GM18520 (cell line): ENCODE results near the gene SNX7.

Experiments
- ATAC-seq: cut with Tn5 transposase; IDR thresholded peaks from one replicate; pipeline ENCODE4 v1.9.1; 2021; ENCODE audit not compliant: unreplicated experiment

Gene SNX7

DNA sequence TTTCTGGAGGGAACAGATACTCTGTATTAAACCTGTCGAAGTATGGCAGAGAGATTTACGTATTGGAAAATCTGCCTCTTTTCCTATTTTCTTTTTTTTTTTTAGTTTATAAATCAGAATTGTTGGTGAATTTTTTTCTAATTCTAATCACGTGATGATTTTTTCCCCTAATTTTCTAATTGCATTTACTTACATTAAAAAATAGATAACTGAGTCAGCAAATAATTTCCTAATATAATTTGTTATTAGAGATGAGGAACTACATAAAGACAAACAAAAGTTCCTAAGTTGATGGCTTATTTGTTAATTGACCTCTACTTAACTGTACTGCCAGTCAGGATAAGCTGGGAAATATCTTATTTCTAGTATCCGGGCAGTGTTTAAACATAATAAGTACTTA lies 34.6 kb downstream of the SNX7 start:
- no peak for ATAC-seq

DNA sequence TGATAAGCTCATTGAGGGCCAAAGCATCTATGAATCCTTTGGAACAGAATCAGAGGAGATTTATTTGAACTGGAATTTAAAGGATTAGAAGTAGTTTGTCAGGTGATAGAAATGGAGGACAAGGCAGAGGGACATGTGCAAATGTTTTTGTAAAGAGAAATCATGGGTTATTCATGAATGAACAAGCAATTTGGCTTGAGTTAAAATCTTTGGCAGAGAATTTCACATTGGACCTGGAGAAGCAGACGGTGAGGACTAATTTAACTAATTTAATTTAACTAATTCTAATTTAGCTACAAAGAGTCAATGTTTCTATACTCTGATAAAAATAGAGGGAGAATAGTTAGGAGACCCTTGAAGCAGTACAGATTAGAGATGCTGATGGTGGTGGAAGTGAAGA lies 36.3 kb downstream of the SNX7 start:
- ATAC-seq = no peak

DNA sequence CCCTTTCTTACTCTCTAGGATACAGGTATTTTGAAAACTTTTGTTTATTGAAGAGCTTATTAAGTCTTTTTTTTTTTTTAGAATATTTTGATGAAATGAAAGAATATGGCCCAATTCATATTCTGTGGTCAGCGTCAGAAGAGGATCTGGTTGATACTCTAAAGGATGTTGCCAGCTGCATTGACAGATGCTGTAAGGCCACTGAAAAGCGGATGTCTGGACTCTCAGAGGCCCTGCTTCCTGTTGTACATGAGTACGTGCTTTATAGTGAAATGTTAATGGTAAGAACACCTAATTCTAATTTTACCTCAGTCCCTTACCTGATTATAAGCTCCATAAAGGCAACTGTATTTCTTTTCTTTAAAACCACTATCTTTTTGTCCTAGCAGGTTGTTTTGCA lies 37.1 kb downstream of the SNX7 start:
- ATAC-seq = no peak

DNA sequence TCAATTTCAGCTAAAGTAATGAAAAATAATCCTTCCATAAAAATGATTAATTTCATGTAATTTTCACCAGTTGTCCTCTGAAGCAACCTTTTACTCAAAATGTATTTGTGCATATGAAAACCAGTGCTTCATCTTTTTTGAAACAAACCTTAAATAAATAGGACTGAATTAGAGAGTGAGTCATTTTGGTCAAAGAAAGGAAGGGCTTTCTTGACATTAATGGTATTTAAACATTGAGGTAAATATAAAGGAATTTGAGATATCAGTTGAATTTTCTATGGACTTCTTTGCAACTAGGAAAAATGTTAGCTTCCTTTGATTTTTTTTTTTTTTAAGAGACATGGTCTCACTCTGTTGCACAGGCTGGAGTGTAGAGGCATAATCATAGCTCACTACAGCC lies 38.7 kb downstream of the SNX7 start:
- ATAC-seq = no peak

DNA sequence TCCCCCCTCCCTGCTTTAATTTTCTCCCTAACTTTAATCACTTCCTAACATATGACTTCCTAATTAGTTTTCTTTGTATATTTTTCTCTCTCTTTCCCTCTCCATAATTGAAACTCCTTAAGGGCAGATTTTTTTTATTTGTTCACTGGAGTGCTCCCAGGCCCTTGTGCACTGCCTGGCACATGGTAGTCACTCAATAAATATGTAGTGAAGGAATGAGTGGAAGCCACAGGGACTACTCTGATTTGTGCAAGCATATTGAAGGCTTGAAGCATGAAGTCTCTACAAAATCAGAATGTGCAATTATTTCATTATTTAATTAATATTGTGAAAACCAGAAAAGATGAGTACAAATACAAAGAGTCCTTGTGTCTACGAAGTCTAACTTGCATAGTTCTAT lies 41.5 kb downstream of the SNX7 start:
- ATAC-seq = no peak

DNA sequence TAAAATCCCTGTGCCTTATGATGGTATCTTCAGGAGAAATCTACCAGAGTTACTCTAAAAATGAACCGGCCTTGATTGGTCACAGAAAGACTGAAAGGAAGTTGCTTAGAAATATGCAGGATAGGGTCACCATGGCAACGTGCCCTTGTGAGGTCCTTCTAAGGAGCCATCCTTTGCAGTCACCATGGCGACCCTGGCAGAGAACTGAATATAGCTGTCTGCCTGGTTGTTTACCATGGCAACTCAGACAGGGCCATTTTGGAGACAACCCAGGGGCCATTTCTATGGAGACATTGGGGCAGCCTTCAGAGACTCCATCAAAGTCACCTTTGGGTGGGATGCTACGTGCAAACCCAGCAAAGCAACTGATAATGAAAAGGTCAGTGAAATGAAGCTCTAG lies 43.0 kb downstream of the SNX7 start:
- no peak for ATAC-seq

DNA sequence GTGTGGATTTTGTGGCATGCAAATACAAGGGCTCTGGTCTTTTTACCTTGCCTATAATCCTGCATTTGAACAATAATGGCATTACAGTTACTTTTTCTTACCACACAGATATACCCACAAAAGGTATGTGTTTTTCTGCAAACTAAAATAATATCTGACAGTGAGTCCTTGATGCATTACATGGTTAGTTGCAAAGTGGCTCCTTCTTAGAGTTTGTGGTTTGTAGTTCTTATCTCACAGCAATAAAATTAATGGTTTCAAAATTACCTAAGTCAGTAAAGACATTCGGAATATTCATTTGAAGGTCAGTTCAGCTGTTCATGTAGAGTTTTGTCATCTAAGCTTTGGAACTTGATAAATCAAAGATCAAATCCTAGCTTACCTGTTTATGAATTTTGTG lies 43.5 kb downstream of the SNX7 start:
- no peak for ATAC-seq

DNA sequence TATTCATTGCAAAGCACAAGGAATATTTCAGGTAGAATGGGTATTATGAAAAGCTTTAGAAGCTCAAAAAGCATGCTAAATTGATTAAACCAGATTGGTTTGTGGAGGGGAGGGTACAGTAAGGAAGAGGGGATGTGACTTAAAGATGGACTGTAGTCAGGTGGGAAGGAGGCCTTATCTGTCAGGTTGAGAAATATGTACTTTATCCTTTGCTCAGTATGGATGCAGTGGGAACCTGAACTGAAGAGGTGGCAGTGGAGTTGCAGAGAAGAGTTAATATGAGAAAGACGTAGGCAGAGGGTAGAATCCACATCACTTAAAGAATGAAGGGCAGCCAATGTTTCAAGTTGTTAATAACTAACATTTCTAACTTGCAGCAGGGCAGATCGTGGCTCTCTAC lies 44.1 kb downstream of the SNX7 start:
- no peak for ATAC-seq

DNA sequence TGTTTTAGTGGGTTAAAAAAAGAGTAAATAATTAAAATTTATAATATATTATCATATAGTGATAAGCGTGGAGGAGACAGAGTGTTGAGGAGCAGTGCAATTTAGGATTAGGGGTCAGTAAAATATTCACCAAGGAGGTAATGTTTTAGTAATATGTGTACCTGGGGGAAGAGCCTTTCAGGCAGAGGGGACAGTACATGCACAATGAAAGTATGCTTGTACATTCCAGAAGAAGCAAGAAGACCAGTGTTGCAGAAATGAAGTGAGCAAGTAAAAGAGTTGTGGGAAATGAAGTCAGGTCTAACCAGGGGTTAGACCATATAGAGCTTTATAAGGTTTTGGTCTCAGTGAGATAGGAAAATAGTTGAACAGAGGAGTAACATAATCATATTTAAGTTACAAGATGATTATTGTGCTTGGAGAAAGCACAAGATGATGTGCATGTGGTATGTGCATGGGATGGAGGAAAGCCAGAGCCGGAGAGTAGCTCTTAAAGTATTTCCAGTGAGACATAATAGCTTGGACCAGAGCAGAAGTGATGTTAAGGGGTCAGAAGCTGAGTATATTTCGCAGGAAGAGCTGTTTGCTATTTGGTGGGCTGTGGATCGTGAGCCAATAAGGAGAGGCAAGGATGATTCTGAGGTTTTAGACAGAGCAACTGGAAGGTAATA lies 44.8 kb downstream of the SNX7 start:
- no peak for ATAC-seq

DNA sequence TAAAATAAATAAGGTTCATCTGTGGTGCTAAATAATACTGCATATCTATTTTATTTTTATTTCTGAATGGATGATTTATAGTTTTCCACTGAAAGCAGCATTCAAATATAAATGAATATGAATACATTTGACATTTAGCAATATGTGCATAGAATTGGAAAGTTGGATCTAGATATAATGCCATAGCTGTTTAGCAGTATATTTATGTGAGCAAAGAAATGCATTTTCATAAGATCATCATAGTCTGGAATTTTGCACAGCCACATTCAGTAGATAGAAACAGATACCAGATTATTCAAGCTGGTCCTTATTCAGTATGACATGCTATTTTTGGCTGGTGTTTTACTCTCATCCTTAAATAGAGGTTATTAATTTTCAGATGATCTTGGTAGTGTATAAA lies 46.0 kb downstream of the SNX7 start:
- ATAC-seq = no peak

DNA sequence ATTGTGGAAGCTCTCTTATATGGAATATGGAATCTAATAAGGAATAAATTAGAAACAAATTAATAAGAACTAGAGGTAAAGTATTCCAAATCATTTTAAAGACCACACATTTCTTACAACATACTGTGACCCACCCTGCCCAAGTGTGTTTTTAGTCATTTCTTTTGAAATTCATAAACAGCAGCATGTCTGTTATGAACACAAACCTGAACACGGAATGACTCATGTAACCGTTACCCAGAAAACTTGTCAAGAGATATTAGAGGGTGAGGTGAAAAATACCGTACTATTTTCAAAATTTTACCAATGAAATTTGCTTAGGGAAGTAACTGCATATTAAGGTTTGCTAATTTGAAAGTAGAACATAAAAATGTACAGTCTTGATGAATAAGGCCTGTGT lies 48.4 kb downstream of the SNX7 start:
- ATAC-seq = no peak

DNA sequence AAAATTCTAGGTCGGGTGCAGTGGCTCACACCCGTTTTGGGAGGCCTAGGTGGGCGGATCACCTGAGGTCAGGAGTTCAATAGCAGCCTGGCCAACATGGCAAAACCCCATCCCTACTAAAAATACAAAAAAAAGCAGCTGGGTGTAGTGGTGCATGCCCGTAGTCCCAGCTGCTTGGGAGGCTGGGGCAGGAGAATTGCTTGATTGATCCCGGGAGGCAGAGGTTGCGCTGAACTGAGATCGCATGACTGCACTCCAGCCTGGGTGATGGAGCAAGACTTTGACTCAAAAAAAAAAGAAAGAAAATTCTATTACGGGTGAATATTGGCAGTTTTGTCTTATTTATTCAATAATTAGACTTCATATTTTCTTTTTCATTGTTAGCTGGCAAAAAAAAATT lies 62.1 kb downstream of the SNX7 start:
- ATAC-seq = no peak

DNA sequence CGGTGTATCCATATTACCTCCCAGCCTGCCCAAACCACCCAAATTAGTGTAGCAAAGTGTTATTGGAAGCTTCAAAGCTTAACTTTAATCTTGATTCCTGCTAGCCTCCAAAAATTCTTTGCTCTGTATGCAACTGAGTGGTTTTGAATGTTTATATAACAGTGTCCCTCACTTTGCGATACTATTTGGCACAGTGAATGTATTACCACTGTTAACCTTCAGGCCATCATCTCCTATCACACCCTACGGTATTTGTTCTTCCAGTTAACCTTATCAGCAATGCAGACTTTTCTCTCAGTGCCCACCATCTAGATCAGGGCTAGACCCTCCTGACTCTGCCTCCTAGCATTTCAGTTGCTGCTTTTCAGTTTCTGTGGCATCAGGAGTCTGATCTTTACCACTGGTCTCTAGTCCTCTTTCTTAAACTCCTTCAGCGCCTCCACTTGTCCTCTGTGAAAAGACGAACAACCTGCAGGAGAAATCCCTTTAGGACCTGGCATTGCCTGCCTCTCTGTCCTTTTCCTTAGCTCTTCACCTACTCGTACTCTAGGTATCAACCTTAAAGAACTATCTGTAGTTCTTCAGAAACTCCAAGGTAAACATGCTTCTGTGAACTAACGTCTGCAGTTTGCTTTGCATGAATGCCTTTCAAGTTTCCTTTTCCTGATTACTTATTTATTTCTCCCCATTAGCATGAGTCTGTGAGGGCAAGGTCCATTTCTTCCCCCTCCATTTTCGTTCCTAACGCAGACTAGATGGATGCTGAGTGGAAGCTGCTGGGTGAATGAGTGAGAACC lies 71.7 kb downstream of the SNX7 start:
- peak; percentile 58 for ATAC-seq

DNA sequence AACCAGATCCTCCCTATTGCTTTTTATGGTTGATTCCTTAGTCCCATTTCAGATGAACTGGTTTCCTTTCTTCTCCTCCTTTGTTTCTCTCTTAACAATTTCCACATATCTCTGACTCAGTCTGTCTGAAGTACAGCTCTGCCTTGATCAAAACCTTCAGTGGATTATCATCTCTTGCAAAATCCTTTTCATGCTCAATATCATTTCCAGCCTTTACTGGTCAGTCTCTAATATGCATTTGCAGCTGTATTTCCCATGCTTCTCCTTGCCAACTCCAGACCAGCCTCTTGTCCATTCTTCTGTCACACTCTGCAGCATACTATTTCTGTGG lies 72.2 kb downstream of the SNX7 start:
- no peak for ATAC-seq

DNA sequence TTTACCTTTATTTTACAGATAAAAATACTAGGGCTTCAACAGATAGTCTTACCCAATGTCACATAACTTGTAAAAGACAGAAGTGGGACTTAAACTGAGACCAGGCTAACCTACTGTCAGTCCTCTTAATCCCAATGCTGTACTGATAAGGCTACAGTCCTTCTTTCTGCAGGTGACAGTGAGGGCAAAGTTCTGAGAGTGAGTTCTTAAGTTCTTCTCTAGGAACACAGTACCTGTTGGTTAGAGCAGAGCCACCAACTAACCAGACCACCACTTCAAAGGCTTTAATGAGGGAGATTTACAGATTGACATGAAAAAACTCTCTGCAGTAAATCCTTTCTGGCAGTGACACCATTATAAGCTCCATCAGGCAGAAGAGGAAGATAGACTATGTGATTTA lies 74.2 kb downstream of the SNX7 start:
- no peak for ATAC-seq

DNA sequence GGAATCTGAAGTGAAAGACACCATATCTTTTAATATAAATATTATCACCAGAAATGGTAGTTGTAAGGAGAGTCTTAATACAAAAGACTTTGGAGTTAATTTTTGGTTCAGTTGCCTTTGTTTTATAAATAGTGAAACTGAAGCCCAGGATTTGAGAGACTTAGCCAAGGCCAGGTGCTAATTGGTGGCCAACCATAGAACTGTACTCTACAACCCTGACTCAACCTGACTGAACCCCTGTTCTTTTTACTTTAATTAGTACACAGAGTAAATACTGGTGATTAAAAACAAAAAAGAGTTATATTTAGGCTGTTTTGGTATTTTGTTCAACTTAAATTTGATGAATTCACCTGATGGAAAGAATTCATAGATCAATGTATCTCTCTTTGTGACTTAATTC lies 76.3 kb downstream of the SNX7 start:
- no peak for ATAC-seq

DNA sequence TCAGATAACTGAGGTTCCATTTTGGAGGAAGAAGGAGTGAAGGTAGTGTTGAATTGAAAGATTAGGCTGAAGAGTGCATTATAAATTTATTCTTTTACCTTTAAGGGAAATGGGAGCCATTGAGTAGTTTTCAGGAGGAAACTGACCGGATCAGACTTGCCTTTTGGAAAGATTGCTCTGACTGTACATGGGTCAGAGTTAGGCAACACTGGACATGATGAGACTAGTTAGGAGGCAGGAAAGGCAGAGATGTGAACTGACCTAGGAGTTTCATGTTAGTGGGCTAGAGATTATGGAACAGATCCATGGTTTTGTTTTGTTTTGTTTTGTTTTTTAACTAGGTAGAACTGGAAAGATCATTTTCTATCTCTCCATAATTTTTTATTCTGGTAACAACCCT lies 78.2 kb downstream of the SNX7 start:
- ATAC-seq = no peak

DNA sequence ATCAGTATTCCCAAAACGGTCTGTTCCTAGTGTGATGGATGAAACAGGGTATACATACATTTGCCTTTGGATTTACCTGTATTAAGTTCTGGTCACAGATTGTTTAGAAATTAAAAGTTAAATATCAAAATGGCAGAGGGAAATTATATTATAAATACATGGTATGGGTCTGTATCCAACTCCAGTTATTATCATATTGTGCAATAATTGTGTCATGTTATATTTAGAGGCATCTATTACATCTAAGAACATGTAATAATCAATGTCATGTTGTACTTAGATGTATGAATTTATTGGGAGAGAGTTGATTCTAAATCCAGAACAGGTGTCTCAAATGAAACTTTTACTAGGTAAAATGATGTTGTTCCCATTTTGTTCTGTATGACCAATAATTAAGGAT lies 79.6 kb downstream of the SNX7 start:
- ATAC-seq = no peak

DNA sequence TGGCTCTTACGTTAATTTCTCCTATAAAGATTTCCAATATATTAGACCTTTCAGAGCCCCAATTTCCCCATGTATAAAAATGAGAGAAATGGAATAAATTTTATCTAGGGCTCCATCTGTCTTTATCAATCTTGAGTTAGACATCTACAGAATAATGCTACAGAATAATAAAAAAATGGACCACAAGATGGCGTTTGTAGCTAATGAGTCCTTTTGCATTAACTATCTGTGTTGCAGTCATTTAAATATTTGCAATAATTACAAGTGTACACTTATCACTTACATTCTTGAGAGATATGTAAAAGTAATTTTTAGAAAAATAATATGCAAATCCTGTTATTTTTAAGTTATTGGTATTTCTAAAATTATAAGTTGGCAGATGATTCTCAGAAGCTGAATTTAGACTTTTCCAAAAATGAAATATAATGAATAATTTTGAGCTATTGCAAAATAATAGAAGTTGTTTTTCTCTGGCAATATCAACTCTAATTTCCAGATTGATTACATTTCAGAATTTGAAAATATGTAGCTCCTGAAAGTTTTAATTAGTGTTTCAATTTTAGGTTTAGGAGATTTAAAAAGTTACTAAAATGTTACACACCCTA lies 87.7 kb downstream of the SNX7 start:
- ATAC-seq = no peak

DNA sequence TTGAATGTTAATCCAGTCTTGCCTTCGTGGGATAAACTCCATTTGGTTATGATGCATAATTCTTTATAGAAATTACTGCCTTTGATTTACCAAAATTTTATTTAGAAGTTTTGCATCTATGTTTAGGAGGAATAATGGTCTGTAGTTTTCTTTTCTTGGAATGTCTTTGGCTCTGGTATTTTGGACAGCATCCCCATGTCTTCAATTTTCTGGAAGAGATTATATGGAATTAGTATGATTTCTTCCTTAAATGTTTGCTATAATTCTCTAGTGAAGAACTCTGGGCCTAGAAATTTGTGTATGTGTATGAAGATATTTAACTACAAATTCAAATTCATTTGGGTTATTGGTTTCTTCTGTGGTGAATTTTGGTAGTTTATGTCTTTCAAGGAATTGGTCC lies 92.7 kb downstream of the SNX7 start:
- ATAC-seq = no peak

DNA sequence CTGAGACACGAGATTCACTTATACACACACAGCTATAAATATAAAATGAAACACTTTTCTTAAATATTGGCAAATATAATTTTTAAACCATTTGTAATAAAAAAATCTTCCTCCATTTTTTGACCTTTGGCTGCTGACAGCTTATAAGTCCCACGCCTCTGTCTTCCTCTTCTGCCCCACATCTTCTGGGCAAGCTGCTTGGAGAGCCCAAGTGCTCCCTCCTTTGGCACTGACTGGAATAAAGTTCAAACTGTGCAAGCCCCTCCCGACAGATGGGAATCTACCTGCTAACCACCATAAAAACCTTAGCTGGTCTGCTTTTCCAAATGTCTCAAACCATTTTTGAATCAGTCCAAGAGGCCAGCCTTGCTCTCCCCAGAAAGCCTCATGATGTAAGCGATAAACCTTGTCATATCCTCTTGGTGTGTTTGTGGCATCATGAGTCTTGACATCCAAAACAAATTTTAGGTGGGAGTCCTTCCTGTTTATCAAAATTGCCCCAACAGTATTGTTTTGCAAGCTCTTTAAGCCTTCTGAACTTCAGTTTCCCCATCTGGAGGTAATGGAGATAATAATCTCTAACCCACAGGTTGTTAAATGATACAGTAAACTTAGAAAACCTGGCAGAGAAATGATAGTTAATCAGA lies 99.8 kb downstream of the SNX7 start:
- ATAC-seq = no peak

DNA sequence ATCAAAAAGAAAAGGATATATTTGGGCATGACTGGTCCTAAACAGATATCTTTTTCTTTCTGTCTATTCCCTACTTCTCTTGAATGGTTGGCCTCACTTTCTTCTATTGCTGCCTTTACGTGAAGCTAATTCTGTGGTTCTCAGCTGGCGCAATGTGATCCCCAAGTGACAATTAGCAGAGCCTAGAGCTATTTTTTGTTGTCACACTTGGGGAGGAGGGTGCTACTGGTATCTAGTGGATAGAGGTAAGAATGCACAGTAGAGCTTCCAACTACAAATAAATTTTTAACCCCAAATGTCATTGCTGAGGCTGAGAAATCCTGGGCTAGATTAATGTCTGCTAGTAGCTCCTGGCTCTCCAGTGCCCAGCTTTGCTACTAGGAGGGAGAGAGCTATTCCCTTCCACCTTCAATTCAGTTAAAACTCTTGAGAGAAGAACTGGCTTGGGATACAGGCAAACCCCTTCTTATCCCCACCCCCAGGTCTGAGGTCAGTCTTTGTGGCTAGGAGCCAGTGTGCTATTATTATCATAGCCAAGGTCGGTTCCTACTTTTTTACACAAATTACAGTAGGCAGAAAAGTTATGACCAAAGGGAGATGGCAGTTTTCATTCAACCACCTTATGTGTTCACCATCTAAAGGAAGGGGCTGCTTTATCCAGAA lies 102.1 kb downstream of the SNX7 start:
- no peak for ATAC-seq
